ENCODE measurements around the gene MXRA8.

DNA sequence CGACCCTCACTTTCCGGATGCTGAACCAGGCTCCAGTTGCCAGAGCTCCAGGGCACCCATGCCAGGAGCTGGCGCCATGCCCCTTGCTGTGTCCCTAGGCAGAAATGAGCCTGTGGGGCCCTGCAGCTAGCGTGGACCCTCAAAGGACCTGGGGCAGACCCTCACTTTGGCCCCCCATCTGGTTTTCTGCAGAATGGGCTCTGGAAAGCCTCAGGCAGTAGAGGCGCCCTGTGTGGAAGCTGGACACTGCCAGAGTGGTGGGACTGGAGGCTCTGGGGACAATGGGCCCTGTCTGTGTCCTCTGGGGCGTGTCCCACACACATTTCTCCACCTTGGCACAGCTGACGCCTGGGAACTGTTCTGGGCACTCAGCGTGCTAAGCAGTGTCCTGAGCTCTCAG, 22.9 kb upstream of the MXRA8 start:
- TF ChIP-seq, protein P1, sequence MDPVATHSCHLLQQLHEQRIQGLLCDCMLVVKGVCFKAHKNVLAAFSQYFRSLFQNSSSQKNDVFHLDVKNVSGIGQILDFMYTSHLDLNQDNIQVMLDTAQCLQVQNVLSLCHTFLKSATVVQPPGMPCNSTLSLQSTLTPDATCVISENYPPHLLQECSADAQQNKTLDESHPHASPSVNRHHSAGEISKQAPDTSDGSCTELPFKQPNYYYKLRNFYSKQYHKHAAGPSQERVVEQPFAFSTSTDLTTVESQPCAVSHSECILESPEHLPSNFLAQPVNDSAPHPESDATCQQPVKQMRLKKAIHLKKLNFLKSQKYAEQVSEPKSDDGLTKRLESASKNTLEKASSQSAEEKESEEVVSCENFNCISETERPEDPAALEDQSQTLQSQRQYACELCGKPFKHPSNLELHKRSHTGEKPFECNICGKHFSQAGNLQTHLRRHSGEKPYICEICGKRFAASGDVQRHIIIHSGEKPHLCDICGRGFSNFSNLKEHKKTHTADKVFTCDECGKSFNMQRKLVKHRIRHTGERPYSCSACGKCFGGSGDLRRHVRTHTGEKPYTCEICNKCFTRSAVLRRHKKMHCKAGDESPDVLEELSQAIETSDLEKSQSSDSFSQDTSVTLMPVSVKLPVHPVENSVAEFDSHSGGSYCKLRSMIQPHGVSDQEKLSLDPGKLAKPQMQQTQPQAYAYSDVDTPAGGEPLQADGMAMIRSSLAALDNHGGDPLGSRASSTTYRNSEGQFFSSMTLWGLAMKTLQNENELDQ (CRISPR knock-in tag; IDR thresholded peaks at IDR 0.05; ENCODE audit: borderline replicate concordance), result no peak
- TF ChIP-seq ZNF324 (CRISPR knock-in tag; IDR thresholded peaks at IDR 0.05) (no peak), SP2 (IDR thresholded peaks at IDR 0.05; ENCODE audit: extremely low read depth, low read depth, low read length, poor library complexity, severe bottlenecking) (no peak), MAZ (CRISPR knock-in tag; conservative IDR thresholded peaks at IDR 0.05 in 1 of 2, IDR thresholded peaks at IDR 0.05 in 1 of 2) (no peak)
